CD4-positive, alpha-beta T cell treated with Interleukin-6 at 100 ng/mL for 8 hours (primary cell): ENCODE measurements around the gene SPEG.

ENCODE experiments used
- DNase-seq: peaks from one replicate; pipeline ENCODE4 v3.0.0-alpha.2; 2020; ENCODE audit warnings: mixed read lengths, low spot score

The SPEG gene

DNA sequence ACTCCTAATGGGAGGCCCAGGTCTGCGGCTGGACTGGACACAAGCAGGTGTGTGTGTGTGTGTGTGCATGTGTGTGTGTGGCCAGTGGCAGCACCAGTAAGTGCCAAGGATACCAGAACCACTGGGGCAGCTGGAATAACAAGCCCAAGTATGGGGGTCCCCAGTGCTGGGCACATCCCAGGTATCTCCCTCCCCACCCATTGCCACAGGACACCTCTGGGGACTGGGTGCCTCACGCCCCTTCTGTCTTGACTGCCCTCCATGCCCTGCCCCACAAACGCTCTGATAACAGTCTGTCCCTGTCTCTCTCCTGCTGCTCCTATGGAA lies 9.0 kb downstream of the SPEG start:
- DNase-seq, result no peak

- no peak for DNase-seq
These were observed 10.0 kb downstream of the SPEG start for GRCh38 chr2:219444566-219445091.

DNA sequence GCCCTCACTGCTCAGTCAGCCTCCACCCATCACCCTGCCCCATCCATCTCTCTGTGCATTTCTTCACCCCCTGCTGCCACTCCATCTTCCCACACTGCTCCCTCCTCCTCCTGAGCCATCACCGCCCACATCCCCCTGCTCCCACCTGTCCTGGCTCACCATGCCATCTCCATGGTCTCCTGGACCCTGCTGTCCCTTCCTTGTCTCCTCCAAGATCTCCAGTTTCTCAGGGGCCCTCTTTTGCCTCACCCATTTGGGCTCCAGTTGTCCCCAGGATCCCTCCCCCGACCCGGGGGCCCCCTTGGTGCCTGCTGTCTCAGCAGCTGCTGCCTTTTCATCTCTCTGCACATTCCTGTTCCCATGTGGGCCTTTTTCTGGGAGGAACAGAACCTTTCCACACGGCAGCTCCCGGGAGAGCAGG lies 10.6 kb downstream of the SPEG start:
- no peak for DNase-seq

GRCh38 chr2:219446101-219446504 lies 11.5 kb downstream of the SPEG start:
- DNase-seq, result no peak

DNA sequence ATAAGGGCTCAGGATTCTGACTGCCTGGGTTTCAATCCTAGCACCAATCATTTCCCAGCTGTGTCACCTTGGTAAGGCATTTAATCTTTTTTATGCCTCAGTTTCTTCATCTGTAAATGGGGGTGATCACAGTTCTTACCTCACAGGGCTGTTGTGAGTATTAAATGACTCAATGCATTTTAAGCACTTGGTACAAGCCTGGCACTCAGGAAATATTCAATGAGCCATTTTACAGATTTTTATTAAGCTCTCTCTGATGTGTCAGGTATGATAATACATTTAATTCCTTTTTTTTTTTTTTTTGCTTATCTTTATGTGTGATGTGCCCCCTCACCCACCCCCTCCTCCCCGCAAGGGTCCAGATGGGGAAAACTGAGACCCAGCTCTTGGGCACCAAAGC lies 12.0 kb downstream of the SPEG start:
- no peak for DNase-seq

- DNase-seq, result no peak
These were observed 12.8 kb downstream of the SPEG start for GRCh38 chr2:219447242-219448098.

DNA sequence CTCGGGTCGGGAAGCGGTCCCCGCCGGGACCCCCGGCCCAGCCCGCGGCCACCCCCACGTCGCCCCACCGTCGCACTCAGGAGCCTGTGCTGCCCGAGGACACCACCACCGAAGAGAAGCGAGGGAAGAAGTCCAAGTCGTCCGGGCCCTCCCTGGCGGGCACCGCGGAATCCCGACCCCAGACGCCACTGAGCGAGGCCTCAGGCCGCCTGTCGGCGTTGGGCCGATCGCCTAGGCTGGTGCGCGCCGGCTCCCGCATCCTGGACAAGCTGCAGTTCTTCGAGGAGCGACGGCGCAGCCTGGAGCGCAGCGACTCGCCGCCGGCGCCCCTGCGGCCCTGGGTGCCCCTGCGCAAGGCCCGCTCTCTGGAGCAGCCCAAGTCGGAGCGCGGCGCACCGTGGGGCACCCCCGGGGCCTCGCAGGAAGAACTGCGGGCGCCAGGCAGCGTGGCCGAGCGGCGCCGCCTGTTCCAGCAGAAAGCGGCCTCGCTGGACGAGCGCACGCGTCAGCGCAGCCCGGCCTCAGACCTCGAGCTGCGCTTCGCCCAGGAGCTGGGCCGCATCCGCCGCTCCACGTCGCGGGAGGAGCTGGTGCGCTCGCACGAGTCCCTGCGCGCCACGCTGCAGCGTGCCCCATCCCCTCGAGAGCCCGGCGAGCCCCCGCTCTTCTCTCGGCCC lies 13.6 kb downstream of the SPEG start:
- no peak for DNase-seq

GRCh38 chr2:219448776-219449341 lies 14.2 kb downstream of the SPEG start:
- no peak for DNase-seq

- DNase-seq, result no peak
These were observed 15.0 kb downstream of the SPEG start for GRCh38 chr2:219449609-219450008.

DNA sequence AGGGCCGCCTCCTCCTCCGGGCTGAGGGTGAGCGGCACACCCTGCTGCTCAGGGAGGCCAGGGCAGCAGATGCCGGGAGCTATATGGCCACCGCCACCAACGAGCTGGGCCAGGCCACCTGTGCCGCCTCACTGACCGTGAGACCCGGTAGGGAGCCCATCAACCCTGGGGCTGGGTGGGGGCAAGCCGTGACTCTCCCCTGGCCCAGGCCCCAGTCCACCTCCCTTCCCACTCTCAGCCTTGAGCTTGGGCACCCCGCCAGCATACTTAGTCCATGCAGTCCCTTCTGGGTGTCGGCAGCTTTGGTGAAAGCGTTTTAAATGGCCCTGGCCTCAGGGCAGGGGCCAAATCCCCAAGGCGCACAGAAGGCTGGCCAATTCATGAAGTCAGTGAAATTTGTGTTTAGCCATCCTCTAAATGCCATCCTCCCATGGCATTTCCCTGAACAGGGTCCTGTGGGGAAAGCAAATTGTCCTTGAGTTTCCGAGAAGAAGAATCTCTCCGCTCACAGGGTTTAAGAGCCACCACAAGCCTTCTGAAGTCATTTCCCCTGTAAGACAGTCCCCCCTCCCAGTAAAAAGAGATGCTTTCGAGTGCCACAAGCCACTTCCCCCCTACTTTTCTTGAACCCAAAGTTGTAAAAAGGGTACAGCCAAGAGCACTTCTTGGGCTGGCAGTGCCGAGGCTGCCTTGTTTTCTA lies 17.2 kb downstream of the SPEG start:
- DNase-seq, result no peak

DNA sequence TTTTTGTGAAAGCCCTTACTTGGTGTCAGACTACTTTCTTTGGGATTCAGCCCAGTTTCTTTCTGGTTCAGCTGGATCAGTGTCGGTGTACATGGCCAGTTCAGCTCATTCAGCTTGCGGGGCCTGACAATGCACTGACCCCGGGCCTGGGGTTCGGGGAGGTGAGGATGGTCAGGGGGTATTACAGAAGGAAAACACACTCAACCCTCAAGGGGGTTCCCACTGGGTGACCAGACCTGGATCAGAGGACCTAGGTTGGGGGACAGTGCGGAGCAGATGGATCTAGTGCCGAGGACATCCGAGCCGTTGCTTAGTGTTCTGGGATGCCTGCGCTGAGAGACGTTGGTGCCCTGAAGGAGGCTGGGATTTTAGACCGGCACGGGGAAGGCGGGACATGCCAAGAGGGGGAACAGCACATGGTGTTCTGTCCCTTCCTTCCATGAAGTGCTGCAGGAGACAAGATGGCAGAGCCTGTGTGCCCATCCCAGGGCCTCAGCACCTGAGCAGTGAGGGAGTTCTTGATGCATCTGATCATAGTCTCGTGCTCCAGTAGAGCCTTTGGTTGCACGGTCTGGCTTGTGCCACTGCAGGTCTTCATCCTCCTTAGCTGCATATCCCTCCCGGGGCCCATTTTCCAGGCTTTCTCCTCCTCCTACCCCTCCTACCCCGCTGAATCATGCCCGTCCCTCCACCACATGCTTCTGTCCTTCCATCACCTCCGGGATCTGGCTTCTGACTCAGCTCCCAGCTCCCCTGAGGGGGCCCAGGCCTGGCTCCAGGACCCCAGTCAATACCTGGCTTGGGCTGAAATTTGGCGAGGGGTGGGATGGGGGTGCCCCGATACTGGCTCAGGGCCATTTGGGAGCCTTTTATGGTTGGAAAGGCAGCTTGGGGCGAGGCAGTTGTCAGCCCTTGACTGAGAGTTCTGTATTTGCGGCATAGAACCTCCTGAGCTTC lies 18.0 kb downstream of the SPEG start:
- DNase-seq, result no peak

DNA sequence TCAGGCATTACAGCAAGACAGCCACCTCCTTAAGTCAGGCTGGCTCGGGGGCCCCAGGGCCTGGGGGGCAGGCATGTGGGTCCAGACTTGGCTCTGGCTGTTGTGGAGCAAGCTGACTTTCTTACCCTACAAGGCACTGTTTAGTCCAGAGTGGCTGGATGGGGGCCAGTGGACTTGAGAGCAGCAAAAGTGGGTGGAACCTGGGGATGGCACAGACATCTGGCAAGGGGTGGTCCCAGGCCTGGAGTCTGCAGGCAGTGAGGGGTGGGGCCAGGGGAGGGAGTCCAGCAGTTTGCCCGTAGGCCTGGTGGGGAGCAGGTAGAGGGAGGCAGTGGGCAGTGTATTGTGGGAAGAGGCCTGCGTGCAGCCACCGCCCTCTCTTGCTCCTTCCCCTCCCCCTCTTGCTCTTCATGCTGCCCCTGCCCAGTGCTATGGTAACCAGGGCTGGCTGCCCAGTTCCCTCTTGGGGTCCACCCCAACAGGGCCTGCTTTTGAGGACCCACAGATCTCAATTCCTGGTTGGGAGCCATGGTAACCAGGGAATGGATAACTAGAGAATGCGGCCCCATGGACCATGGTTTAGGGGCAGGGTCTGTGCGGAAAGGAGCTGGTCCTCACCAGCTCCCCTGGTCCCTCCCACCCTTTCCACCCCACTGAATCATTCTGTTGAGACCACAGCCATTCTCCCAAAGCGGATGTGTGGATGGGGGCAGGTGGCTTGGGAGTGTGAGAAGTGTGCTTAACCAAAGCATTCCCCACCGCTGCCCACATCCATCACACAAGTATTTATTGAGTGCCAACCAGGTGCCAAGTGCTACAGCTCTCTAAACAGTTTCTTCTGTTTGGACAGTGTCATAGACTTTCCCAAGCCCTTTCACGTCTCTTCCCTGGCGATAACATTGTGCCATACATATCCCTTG lies 19.3 kb downstream of the SPEG start:
- DNase-seq, result no peak

DNA sequence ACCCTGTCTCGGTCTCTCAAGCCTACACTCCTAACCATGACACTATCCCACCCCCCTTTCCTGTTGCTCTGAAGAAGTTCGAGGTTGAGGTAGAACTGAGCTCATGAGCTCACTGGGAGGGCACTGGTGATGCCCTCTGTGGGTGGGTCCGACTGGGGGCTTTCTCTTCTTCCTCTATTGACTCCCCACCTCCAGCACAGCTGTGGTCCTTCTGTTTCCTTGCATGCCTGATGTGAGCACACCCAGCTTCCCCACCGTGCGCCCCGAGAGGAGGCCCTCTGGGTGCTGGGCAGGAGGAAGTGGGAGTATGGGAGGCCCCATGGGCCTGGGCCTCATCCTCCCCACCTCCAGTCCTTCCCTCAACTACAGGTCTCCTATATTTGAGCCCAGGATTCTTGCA lies 20.9 kb downstream of the SPEG start:
- no peak for DNase-seq

DNA sequence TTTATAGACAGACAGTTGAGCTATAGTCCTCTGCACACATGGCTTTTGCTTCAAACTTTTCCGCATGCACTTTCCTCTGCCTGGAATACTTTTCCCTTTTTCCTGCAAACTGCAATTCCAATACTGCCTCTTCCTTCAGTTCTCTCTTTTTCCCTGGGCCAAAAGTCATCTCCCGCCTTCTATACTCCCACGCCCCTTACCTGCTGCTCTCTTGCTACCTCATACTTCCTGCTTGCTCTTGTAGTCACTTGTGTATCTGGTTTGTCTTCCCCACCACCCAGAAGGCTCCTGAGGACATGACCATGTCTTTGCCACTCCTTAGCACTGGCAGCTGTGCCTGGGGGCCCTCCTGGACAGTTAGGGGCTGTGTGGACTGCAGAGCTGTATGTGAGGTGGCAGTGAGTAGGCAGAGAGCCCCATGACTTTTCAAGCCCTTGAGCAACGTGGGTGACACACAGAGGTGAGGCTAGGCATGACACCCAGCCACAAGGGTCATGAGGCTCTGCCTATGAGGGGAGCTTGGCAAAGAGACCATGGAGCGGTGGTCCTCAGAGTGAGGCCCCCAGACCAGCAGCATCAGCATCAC lies 23.2 kb downstream of the SPEG start:
- no peak for DNase-seq

GRCh38 chr2:219458996-219459395 lies 24.4 kb downstream of the SPEG start:
- DNase-seq, result no peak

DNA sequence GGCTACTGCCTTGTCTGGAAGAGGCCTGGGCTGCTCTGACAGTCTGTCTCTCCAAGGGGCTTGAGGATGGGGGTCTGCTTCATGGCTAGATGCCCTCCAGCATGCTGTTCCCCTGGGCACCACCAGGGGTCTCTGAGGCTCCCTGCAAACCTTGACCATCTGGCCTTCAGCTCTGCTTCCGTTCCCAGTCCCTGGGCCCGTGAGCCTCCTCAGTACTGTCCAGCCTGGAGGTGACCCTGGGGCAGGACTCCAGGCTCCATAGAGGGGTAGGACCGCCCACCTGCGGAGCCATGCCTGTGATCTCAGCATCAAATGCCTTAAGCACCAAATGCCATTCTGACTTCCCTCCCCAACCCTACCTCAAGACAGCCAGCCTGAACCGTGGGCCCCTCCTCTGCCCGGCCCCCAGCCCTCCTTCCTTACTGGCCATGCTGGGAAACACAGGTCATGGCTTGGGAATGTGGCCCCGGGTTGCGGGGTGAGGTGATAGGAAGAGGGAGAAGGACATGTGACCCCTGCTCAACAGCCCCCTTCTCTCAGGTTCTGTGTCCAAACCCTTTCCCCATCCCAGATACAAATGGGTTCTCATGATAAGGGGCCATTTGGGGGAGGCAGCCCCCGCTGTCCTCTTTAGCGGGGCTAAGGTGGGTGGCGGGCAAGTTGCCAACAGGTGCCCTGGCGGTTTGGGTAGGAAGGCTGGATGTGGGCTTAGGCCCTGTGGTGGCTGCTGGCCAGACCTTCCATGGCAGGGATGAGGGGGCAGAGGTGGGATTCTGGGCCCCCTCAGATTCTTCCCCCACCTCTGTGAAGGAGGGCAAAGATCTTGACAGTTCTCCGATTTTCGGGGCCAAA lies 25.0 kb downstream of the SPEG start:
- peak; percentile 20 for DNase-seq

- DNase-seq, result no peak
These were observed 25.8 kb downstream of the SPEG start for GRCh38 chr2:219460424-219460926.

GRCh38 chr2:219461047-219461514 lies 26.4 kb downstream of the SPEG start:
- DNase-seq, result no peak

DNA sequence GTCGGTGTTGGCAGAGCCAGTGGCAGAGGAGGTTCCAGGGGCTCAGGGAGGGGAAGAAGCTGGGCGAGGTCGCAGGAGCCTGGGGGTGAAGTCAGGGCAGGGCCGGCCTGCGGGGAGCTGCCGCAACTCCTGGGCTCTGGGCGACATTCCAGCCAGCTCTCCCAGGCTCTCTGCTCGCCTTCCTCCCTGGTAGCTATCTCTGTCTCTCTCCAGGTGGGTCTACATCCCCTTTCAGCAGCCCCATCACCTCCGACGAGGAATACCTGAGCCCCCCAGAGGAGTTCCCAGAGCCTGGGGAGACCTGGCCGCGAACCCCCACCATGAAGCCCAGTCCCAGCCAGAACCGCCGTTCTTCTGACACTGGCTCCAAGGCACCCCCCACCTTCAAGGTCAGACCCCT lies 27.0 kb downstream of the SPEG start:
- no peak for DNase-seq
